Measurements from ENCODE around the gene NOC2L.

GRCh38 chr1:905811-906599, 53.1 kb downstream of the NOC2L start:
- TF ChIP-seq POLR2AphosphoS5 (IDR thresholded peaks at IDR 0.05; ENCODE audit: insufficient read depth, low read depth, low read length) (no peak), CTCF (IDR thresholded peaks at IDR 0.05; ENCODE audit: extremely low read depth in 1 of 2, insufficient read depth in 1 of 2, low read depth in 1 of 2, low read length in 2 of 2) (no peak), POLR2A (IDR thresholded peaks at IDR 0.05; ENCODE audit: low read depth, low read length) (no peak), EZH2 (IDR thresholded peaks at IDR 0.05; ENCODE audit: borderline replicate concordance, low read depth, low read length, severe bottlenecking) (no peak)

Data from endothelial cell of umbilical vein (primary cell).